ENCODE results near the gene NPC1. TPM values are rescaled to one million over a fixed set of nuclear protein-coding genes. Genes with fewer than 3 reads are reported as not detected.

Gene NPC1
- total RNA-seq, 1 donor from 2014 or later: 48.0 TPM

DNA sequence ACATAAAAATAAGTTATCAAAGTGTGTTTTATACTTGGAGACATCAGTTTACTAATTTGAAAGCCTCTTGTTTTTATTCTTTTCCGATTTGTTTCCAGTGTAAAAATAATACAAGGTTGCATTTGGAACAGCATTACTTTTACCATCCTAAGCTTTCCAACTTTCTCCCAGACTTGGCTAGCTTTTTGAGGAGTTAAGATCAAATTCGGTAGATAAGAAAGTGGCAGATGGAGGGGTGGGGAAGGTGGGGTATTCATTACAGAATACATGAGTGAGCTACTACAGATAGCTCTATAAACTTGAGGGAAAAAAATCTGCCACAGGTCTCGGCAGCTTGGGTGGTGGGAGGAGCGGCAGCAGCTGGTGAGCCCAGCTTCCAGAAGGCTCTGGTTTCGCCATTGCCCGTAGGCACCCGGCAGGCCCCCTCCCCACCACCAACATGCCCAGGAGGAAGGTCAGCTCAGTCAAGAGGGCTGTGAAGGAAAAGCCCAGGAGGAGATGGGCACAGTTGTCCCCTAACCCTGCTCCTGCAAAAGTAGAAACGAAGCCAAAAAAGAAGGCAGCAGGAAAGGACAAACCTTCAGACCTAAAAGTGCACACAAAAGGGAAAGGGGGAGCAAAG lies 101.6 kb downstream of the NPC1 start:
- peaks cover 13 to 22% (median 20%) of the 10 kb centered on the region in 3 donors for H3K36me3 ChIP-seq (ENCODE audit: control insufficient read depth in 3 of 3, insufficient read depth in 3 of 3, low read length in 3 of 3)
- no peaks in the 10 kb centered on the region for H3K27me3 ChIP-seq (ENCODE audit: control insufficient read depth in 3 of 3, insufficient read depth in 3 of 3, low read length in 3 of 3)
- no peak overlapping the region for H3K4me3 ChIP-seq (ENCODE audit: low read length in 3 of 3)
- H3K27ac ChIP-seq (ENCODE audit: low read depth, low read length): no peak overlapping the region
- no peaks in the 10 kb centered on the region for H3K9me3 ChIP-seq (ENCODE audit: control insufficient read depth in 3 of 3, low read length in 3 of 3)
- H3K9ac ChIP-seq (ENCODE audit: low read depth in 1 of 3, low read length in 3 of 3): no peak overlapping the region
- H3K4me1 ChIP-seq (ENCODE audit: control insufficient read depth in 3 of 3, insufficient read depth in 3 of 3, low read length in 3 of 3): no peaks in the 10 kb centered on the region

Small RNA genes within 50 kb of the gene (small RNA-seq; reads per million reads assigned to genes)
- gene AC026634.1 (not detected), gene RF00019 (not detected)

Other genes with a start within 250 kb of the NPC1 start
- gene RIOK3, start 133.2 kb downstream of the NPC1 start, total RNA-seq: 55.3 TPM
- gene RMC1, start 83.0 kb downstream of the NPC1 start, total RNA-seq: 14.6 TPM
- 3.7 TPM for gene ANKRD29, start 76.4 kb upstream of the NPC1 start, total RNA-seq
- gene LAMA3, start 102.9 kb upstream of the NPC1 start, total RNA-seq: 8.4 TPM